Uterus (tissue), 4 donors: ENCODE results near the gene SARS2. TPM values are rescaled to one million over a fixed set of nuclear protein-coding genes. Genes with fewer than 3 reads are reported as not detected.

ENCODE experiments used
- DNase-seq, 2 donors: peaks; one replicate each; pipeline ENCODE4 v3.0.0-alpha.2; 2019 to 2020
- H3K27ac ChIP-seq, 2 donors: fragments of 200-600 bp; sonication (generic); 1 replicate in 1 of 2; 2 replicates in 1 of 2; pipeline ENCODE4 v1.5.1; 2016 to 2018
- H3K27me3 ChIP-seq, 2 donors: fragments of 200-600 bp; sonication (generic); one replicate each; pipeline ENCODE4 v1.5.1; 2018 to 2019; ENCODE audit warnings: control low read depth in 1 of 2
- H3K36me3 ChIP-seq, 2 donors: fragments of 200-600 bp; sonication (generic); one replicate each; pipeline ENCODE4 v1.5.1; 2019; ENCODE audit warnings: control low read depth in 1 of 2
- H3K4me1 ChIP-seq, 2 donors: fragments of 200-600 bp; sonication (generic); one replicate each; pipeline ENCODE4 v1.5.1; 2018 to 2019; ENCODE audit warnings: control low read depth in 1 of 2
- H3K4me3 ChIP-seq, 2 donors: fragments of 200-600 bp; sonication (generic); 1 replicate in 1 of 2; 2 replicates in 1 of 2; pipeline ENCODE4 v1.5.1; 2018 to 2019; ENCODE audit warnings: mild to moderate bottlenecking in 1 of 2
- H3K9me3 ChIP-seq, 2 donors: fragments of 200-600 bp; sonication (generic); one replicate each; pipeline ENCODE4 v1.5.1; 2019; ENCODE audit warnings: control low read depth in 1 of 2
- CTCF ChIP-seq, 4 experiments: fragments of 200-600 bp in 2 of 4; fragments of 450-650 bp in 2 of 4; sonication (generic) in 2 of 4; IDR thresholded peaks; one replicate each; pipeline ENCODE4 v1.5.1; 2016 to 2019; ENCODE audit warnings: antibody characterized with exemption in 4 of 4, mild to moderate bottlenecking in 2 of 4, moderate library complexity in 1 of 4
- POLR2A ChIP-seq, 2 donors: fragments of 450-650 bp; IDR thresholded peaks; one replicate each; pipeline ENCODE4 v1.6.1; 2016; ENCODE audit warnings: antibody characterized with exemption in 2 of 2, mild to moderate bottlenecking in 1 of 2, moderate library complexity in 1 of 2
- intact Hi-C: fragments of 100-400 bp; cut with DNase I; formaldehyde crosslinking; loops from one replicate; pipeline ENCODE4 v1.15.1; 2023; ENCODE audit warnings: low total_unique reads
- total RNA-seq, 4 donors: library from RNA; depleted of rRNA in 3 of 4; stranded (reverse); fragments of >200 nt in 3 of 4; gene quantifications; one replicate each; pipeline versions ENCODE4 v1.1.0 to v1.2.4, GENCODE V29; 2014 to 2023
- donor health status: DM: yes; HTN: yes; CAD: no.

The SARS2 gene
- total RNA-seq, 4 donors from 2014 or later, result 1.3 to 18.4 (median 10.6) TPM

GRCh38 chr19:38910488-38910887 is 20.1 kb downstream of the SARS2 start:
- DNase-seq, result no peak
- H3K27ac ChIP-seq, result no peak overlapping the region
- no peaks in the 10 kb centered on the region for H3K9me3 ChIP-seq
- no peaks in the 10 kb centered on the region for H3K4me1 ChIP-seq
- peaks cover 0 to 11% of the 10 kb centered on the region in 2 donors for H3K27me3 ChIP-seq
- H3K4me3 ChIP-seq, result no peak overlapping the region
- intact Hi-C loops, result no loop called here
- TF ChIP-seq CTCF (IDR thresholded peaks at IDR 0.05), result no peak
- H3K36me3 ChIP-seq, result no peaks in the 10 kb centered on the region

GRCh38 chr19:38908911-38909310 is 21.7 kb downstream of the SARS2 start:
- Histone ChIP-seq H3K27me3 (peaks cover 0 to 11% of the 10 kb centered on the region in 2 donors), H3K36me3 (no peaks in the 10 kb centered on the region), H3K27ac (no peak overlapping the region), H3K4me1 (no peaks in the 10 kb centered on the region), H3K4me3 (no peak overlapping the region), H3K9me3 (no peaks in the 10 kb centered on the region)
- no peak for TF ChIP-seq CTCF (IDR thresholded peaks at IDR 0.05)
- no peak for TF ChIP-seq POLR2A (IDR thresholded peaks at IDR 0.05)
- DNase-seq, result no peak
- intact Hi-C loops, result no loop called here

GRCh38 chr19:38907670-38908069 is 22.9 kb downstream of the SARS2 start:
- Histone ChIP-seq H3K4me1 (no peaks in the 10 kb centered on the region), H3K27me3 (peaks cover 0 to 11% of the 10 kb centered on the region in 2 donors), H3K4me3 (no peak overlapping the region), H3K36me3 (no peaks in the 10 kb centered on the region), H3K27ac (no peak overlapping the region), H3K9me3 (no peaks in the 10 kb centered on the region)
- intact Hi-C loops, result no loop called here
- TF ChIP-seq CTCF (IDR thresholded peaks at IDR 0.05) (no peak), POLR2A (IDR thresholded peaks at IDR 0.05) (no peak)
- DNase-seq, result no peak

GRCh38 chr19:38907227-38907626 is 23.3 kb downstream of the SARS2 start:
- Histone ChIP-seq H3K4me1 (no peaks in the 10 kb centered on the region), H3K36me3 (no peaks in the 10 kb centered on the region)

GRCh38 chr19:38905620-38906019 is 24.9 kb downstream of the SARS2 start:
- no peaks in the 10 kb centered on the region for H3K4me1 ChIP-seq
- no peak overlapping the region for H3K4me3 ChIP-seq
- H3K9me3 ChIP-seq, result no peaks in the 10 kb centered on the region
- H3K27ac ChIP-seq, result no peak overlapping the region
- H3K36me3 ChIP-seq, result no peaks in the 10 kb centered on the region
- TF ChIP-seq CTCF (IDR thresholded peaks at IDR 0.05) (no peak), POLR2A (IDR thresholded peaks at IDR 0.05) (no peak)
- no peak for DNase-seq
- intact Hi-C loops, result no loop called here
- H3K27me3 ChIP-seq, result no peaks in the 10 kb centered on the region

More at GRCh38 chr19:38907227-38907626, 23.3 kb downstream of the SARS2 start:
- DNase-seq, result no peak
- Histone ChIP-seq H3K4me3 (no peak overlapping the region), H3K27ac (no peak overlapping the region), H3K27me3 (peaks cover 0 to 11% of the 10 kb centered on the region in 2 donors), H3K9me3 (no peaks in the 10 kb centered on the region)
- intact Hi-C loops, result no loop called here
- TF ChIP-seq POLR2A (IDR thresholded peaks at IDR 0.05) (no peak), CTCF (IDR thresholded peaks at IDR 0.05) (no peak)
